ENCODE data around the gene OR6Q1.

The OR6Q1 gene

GRCh38 chr11:58058276-58059006, 27.7 kb downstream of the OR6Q1 start:
- no peak for DNase-seq

DNA sequence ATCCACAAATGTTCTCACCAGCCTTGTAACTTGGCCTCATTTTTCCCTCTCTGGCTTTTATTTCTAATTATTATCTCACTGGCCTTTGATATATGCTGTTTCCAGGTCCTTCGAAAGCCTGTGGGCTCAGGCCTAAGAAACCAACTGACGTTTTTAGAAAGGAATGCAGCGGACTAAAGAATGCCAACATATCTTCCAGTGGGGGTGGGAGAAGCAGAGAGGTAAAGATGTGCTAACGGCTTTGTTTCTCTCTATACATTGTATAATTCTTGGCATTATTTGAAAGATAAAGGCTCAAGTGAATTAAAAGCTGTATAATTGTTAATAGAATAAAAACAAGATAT, 28.2 kb downstream of the OR6Q1 start:
- no peak for DNase-seq

DNA sequence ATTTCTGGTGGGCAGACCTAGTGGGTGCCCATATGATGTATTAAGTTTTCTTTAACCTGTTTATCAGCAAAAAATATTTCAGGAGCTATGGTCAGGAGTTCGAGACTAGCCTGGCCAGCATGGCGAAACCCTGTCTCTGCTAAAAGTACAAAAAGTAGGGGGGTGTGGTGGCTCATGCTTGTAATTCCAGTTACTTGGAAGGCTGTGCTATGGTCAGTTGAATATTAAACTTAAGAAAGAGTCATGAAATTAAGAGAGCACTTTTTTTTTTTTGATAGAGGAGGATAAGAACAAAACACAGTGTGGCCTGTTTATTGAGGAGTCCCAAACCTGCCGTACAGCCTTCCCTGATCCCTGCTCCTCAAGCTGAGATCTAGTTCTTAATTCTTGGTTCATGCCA, 29.8 kb downstream of the OR6Q1 start:
- no peak for DNase-seq

DNA sequence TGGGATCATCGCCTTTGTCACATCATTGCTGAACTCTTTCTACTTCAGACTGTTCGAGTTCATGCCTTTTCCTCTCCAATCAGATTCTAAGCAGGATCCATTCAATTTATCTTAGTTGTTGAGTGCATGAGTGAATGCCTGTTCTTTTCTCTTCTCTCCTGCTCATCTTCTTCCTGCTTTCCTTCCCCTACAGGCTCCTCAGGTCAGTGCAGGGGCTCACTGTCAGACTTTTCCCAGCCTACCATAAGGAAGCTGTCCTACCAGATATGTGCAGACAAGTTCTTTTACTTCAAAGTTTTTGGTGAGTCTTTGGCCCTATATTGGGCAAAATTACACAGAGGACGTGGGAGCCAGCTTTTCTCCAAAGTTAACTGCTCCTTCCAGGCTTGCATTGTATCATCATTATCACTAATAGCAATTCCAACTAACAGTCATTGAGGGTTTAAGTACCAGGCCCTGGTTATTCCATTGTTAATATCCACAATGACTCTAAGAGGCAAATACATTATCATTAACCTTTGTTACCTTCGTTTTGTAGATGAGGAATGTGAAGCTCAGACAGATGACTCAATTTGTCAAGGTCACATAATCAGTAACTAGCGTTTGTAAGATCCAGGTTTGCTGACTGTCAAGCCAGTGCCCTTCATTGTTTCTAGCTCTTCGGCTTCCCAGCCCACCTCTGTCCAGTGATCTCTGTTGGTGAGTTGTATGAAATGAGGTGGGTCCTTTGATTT, 30.4 kb downstream of the OR6Q1 start:
- no peak for DNase-seq

GRCh38 chr11:58061813-58062212, 31.1 kb downstream of the OR6Q1 start:
- no peak for DNase-seq

GRCh38 chr11:58067685-58068084, 36.9 kb downstream of the OR6Q1 start:
- DNase-seq, result no peak

GRCh38 chr11:58068655-58069054, 37.9 kb downstream of the OR6Q1 start:
- DNase-seq, result no peak

DNA sequence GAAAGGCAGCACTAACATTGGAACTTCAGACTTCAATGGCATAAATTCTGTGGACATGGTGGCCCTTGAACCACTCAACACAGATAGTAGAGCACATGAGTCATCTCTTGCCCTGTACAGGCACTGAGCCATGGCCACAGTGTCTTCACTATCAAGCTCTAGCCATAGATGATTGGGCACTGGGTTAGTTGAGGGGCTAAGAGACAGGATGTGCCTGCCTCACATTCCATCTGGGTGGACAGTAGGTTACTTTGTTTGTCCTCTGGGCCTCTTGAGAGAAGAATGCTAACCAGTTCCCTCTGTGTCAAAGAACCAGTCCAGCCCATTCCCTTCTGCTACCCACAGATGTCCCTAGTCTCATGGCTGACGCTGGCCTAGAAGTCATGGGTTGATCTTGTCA, 39.8 kb downstream of the OR6Q1 start:
- DNase-seq, result no peak

- DNase-seq, result no peak
Observed at GRCh38 chr11:58075781-58076180, 45.0 kb downstream of the OR6Q1 start.

All from stimulated activated naive CD4-positive, alpha-beta T cell (primary cell).